ENCODE measurements around the gene CS. TPM values are rescaled to one million over a fixed set of nuclear protein-coding genes. Genes with fewer than 3 reads are reported as not detected.

The CS gene
- total RNA-seq, 1 experiment from 2014 or later = 257 TPM

GRCh38 chr12:56234746-56235436 is 65.2 kb downstream of the CS start:
- ChIA-PET CTCF (interaction anchor here (0.6 to 1.9 kb wide), 5 partner anchors 9 to 28 kb away, joined by 3 to 6 read pairs (median 4); no protein-coding TSS in a partner anchor), POLR2A (interaction anchor here (2.2 kb wide), 1 partner anchor 13 kb away, joined by 11 read pairs; the partner anchor contains the start of gene RNF41)
- peaks cover 8% of the 10 kb centered on the region for H3K36me3 Mint-ChIP-seq (ENCODE audit: insufficient read depth, unreplicated experiment)
- H3K4me3 Mint-ChIP-seq (ENCODE audit: unreplicated experiment) = no peak overlapping the region
- no peak overlapping the region for H3K27ac Mint-ChIP-seq (ENCODE audit: low read depth, unreplicated experiment)
- H3K4me1 Mint-ChIP-seq (ENCODE audit: insufficient read depth, unreplicated experiment) = peaks cover 5% of the 10 kb centered on the region
- no peaks in the 10 kb centered on the region for H3K27me3 Mint-ChIP-seq (ENCODE audit: insufficient read depth, unreplicated experiment)
- no TSS peak for BruUV-seq (replicated peaks)
- H3K9me3 Mint-ChIP-seq (ENCODE audit: unreplicated experiment) = no peaks in the 10 kb centered on the region
- DNase-seq (ENCODE audit: unreplicated experiment) = no peak
- intact Hi-C loops (cut with micrococcal nuclease) = no loop called here
- no peak for TF ChIP-seq CTCF (IDR thresholded peaks at IDR 0.05; ENCODE audit: unreplicated experiment)

- BruUV-seq (replicated peaks) = no TSS peak
- Mint-ChIP-seq H3K27ac (ENCODE audit: low read depth, unreplicated experiment) (no peak overlapping the region), H3K4me3 (ENCODE audit: unreplicated experiment) (no peak overlapping the region), H3K27me3 (ENCODE audit: insufficient read depth, unreplicated experiment) (no peaks in the 10 kb centered on the region), H3K36me3 (ENCODE audit: insufficient read depth, unreplicated experiment) (peaks cover 21% of the 10 kb centered on the region), H3K9me3 (ENCODE audit: unreplicated experiment) (no peaks in the 10 kb centered on the region), H3K4me1 (ENCODE audit: insufficient read depth, unreplicated experiment) (peaks cover 5% of the 10 kb centered on the region)
- intact Hi-C loops (cut with micrococcal nuclease) = no loop called here
- no peak for DNase-seq (ENCODE audit: unreplicated experiment)
- no peak for TF ChIP-seq CTCF (IDR thresholded peaks at IDR 0.05; ENCODE audit: unreplicated experiment)
- POLR2A ChIA-PET = interaction anchor here (1.8 to 2.3 kb wide), 2 partner anchors 9 to 42 kb away, joined by 6 to 10 read pairs; partner anchors contain the start of genes RNF41 and SMARCC2
- CTCF ChIA-PET = interaction anchor here (0.6 to 1.2 kb wide), 7 partner anchors 9 to 42 kb away, joined by 3 to 7 read pairs (median 3); partner anchors contain the start of gene SMARCC2
Measured at GRCh38 chr12:56231184-56231582, 68.9 kb downstream of the CS start.

- H3K4me1 Mint-ChIP-seq (ENCODE audit: insufficient read depth, unreplicated experiment) = peaks cover 6% of the 10 kb centered on the region
- H3K4me3 Mint-ChIP-seq (ENCODE audit: unreplicated experiment) = no peak overlapping the region
- no peak for TF ChIP-seq CTCF (IDR thresholded peaks at IDR 0.05; ENCODE audit: unreplicated experiment)
- peaks cover 24% of the 10 kb centered on the region for H3K36me3 Mint-ChIP-seq (ENCODE audit: insufficient read depth, unreplicated experiment)
- CTCF ChIA-PET = interaction anchor here (0.7 to 1.2 kb wide), 5 partner anchors 9 to 41 kb away, joined by 3 to 7 read pairs (median 3); partner anchors contain the start of gene SMARCC2
- no peaks in the 10 kb centered on the region for H3K27me3 Mint-ChIP-seq (ENCODE audit: insufficient read depth, unreplicated experiment)
- no peaks in the 10 kb centered on the region for H3K9me3 Mint-ChIP-seq (ENCODE audit: unreplicated experiment)
- no TSS peak for BruUV-seq (replicated peaks)
- intact Hi-C loops (cut with micrococcal nuclease) = no loop called here
- no peak for DNase-seq (ENCODE audit: unreplicated experiment)
- H3K27ac Mint-ChIP-seq (ENCODE audit: low read depth, unreplicated experiment) = no peak overlapping the region
- POLR2A ChIA-PET = interaction anchor here (1.8 to 2.3 kb wide), 2 partner anchors 9 to 41 kb away, joined by 6 to 10 read pairs; partner anchors contain the start of genes RNF41 and SMARCC2
Measured at GRCh38 chr12:56230432-56231183, 69.5 kb downstream of the CS start.

GRCh38 chr12:56229916-56230431 is 70.2 kb downstream of the CS start, which contains the start of gene SLC39A5:
Gene SLC39A5, plus strand, starts transcription at chr12:56230051. Its CDS starts 1,224 bp downstream, at chr12:56231275.
- no peaks in the 10 kb centered on the region for H3K9me3 Mint-ChIP-seq (ENCODE audit: unreplicated experiment)
- peaks cover 12% of the 10 kb centered on the region for H3K4me1 Mint-ChIP-seq (ENCODE audit: insufficient read depth, unreplicated experiment)
- ChIA-PET POLR2A (interaction anchor here (1.8 to 2.3 kb wide), 2 partner anchors 8 to 41 kb away, joined by 6 to 10 read pairs; partner anchors contain the start of genes RNF41 and SMARCC2), CTCF (no interaction called here)
- H3K36me3 Mint-ChIP-seq (ENCODE audit: insufficient read depth, unreplicated experiment) = peaks cover 17% of the 10 kb centered on the region
- no peak within 1 kb of the TSS for H3K27ac Mint-ChIP-seq (ENCODE audit: low read depth, unreplicated experiment)
- no TSS peak for BruUV-seq (replicated peaks)
- no peaks in the 10 kb centered on the region for H3K27me3 Mint-ChIP-seq (ENCODE audit: insufficient read depth, unreplicated experiment)
- no peak for DNase-seq (ENCODE audit: unreplicated experiment)
- no peak for TF ChIP-seq CTCF (IDR thresholded peaks at IDR 0.05; ENCODE audit: unreplicated experiment)
- no peak within 1 kb of the TSS for H3K4me3 Mint-ChIP-seq (ENCODE audit: unreplicated experiment)
- intact Hi-C loops (cut with micrococcal nuclease) = loop anchor here (10.0 kb wide), 1 partner anchor 495 kb away; no protein-coding TSS in a partner anchor

Measured in MCF 10A (cell line).